AG10803 (cell line): ENCODE measurements around the gene IFI27.

Source experiments
- DNase-seq: peaks from one replicate; pipeline ENCODE4 v3.0.0; 2010; ENCODE audit warnings: low read depth
- H3K4me3 ChIP-seq: 2 replicates; pipeline ENCODE4 v1.5.1; 2011; ENCODE audit warnings: mild to moderate bottlenecking, low read length, control low read depth
- CTCF ChIP-seq: conservative IDR thresholded peaks from 2 replicates; pipeline ENCODE4 v1.5.1; 2011; ENCODE audit warnings: mild to moderate bottlenecking, low read length, control low read depth, inconsistent platforms

IFI27 gene

GRCh38 chr14:94102768-94103482 is 7.6 kb upstream of the IFI27 start:
- DNase-seq = no peak
- no peak for TF ChIP-seq CTCF
- H3K4me3 ChIP-seq = no peak overlapping the region

GRCh38 chr14:94103554-94104150 is 6.9 kb upstream of the IFI27 start:
- H3K4me3 ChIP-seq = no peak overlapping the region
- no peak for TF ChIP-seq CTCF
- DNase-seq = no peak

- no peak overlapping the region for H3K4me3 ChIP-seq
- DNase-seq = no peak
- TF ChIP-seq CTCF = no peak
Measured at GRCh38 chr14:94104731-94105130, 5.8 kb upstream of the IFI27 start.

GRCh38 chr14:94109915-94110250 is 653 bp upstream of the IFI27 start:
- no peak overlapping the region for H3K4me3 ChIP-seq
- TF ChIP-seq CTCF = no peak

GRCh38 chr14:94111276-94112095 is 950 bp downstream of the IFI27 start:
- no peak overlapping the region for H3K4me3 ChIP-seq
- TF ChIP-seq CTCF = no peak
- no peak for DNase-seq

More at GRCh38 chr14:94109915-94110250, 653 bp upstream of the IFI27 start:
- no peak for DNase-seq

GRCh38 chr14:94112513-94113063 is 2.1 kb downstream of the IFI27 start:
- DNase-seq = no peak
- H3K4me3 ChIP-seq = no peak overlapping the region
- TF ChIP-seq CTCF = no peak

GRCh38 chr14:94113073-94113472 is 2.5 kb downstream of the IFI27 start:
- no peak for TF ChIP-seq CTCF
- H3K4me3 ChIP-seq = no peak overlapping the region
- no peak for DNase-seq
